ENCODE data around the gene LMNTD1.

DNA sequence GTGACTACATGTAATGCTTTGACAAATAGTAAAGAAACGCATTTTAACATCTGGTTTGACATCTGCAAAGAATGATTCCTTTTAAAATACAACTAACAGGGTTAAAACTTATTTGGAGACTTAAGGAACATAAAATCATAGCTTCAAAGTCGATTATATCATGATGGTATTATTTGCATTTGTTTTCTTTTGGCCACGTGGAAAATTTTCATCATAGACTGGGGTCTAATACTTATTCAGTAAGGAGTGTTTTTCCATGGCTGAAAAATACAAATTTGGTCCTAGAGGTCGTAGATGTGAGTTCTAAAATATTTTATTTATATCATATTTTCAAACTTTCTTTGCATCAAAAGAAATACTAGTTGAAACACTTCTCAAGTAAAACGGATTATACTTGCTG, 31.5 kb upstream of the LMNTD1 start:
- TF ChIP-seq, protein P1, sequence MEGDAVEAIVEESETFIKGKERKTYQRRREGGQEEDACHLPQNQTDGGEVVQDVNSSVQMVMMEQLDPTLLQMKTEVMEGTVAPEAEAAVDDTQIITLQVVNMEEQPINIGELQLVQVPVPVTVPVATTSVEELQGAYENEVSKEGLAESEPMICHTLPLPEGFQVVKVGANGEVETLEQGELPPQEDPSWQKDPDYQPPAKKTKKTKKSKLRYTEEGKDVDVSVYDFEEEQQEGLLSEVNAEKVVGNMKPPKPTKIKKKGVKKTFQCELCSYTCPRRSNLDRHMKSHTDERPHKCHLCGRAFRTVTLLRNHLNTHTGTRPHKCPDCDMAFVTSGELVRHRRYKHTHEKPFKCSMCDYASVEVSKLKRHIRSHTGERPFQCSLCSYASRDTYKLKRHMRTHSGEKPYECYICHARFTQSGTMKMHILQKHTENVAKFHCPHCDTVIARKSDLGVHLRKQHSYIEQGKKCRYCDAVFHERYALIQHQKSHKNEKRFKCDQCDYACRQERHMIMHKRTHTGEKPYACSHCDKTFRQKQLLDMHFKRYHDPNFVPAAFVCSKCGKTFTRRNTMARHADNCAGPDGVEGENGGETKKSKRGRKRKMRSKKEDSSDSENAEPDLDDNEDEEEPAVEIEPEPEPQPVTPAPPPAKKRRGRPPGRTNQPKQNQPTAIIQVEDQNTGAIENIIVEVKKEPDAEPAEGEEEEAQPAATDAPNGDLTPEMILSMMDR (IDR thresholded peaks at IDR 0.05) = no peak
- TF ChIP-seq EP300 (IDR thresholded peaks at IDR 0.05) (no peak), POLR2A (IDR thresholded peaks at IDR 0.05) (no peak)

Data from upper lobe of left lung (tissue), 4 donors.